ENCODE data around the gene ACP2. TPM values are rescaled to one million over a fixed set of nuclear protein-coding genes. Genes with fewer than 3 reads are reported as not detected.
A peak's percentile ranks its signal among the peaks of the same experiment; 100 is the strongest.

Gene ACP2
- total and polyA plus RNA-seq, 9 of the 15 experiments (the other 6 are each of a cell fraction or from before 2014, with no cell fraction given) = 1.9 to 20.0 (median 11.6) TPM

DNA sequence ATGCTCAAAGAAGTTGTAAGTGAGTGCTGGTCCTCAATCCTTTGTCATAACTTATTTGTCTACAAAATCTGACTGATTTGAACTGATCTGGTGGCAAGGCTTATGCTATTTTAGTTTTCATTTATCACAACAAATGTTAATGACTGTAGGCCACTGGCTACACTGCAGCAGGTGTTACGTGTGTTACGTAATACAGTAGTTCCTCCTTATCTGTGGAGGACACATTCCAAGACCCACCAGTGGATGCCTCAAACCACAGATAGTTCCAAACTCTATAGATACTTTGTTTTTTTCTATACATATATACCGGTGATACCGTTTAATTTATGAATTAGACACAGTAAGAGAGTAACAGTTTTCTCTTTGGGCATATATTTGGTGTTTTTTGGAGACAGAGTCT, 28.3 kb upstream of the ACP2 start (continued):
- no peak for TF ChIP-seq MGA (IDR thresholded peaks at IDR 0.05)
- TF ChIP-seq, protein P1, sequence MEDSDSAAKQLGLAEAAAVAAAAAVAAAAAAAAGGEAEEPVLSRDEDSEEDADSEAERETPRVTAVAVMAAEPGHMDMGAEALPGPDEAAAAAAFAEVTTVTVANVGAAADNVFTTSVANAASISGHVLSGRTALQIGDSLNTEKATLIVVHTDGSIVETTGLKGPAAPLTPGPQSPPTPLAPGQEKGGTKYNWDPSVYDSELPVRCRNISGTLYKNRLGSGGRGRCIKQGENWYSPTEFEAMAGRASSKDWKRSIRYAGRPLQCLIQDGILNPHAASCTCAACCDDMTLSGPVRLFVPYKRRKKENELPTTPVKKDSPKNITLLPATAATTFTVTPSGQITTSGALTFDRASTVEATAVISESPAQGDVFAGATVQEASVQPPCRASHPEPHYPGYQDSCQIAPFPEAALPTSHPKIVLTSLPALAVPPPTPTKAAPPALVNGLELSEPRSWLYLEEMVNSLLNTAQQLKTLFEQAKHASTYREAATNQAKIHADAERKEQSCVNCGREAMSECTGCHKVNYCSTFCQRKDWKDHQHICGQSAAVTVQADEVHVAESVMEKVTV (CRISPR knock-in tag; IDR thresholded peaks at IDR 0.05) = no peak
- 0 out of 2 replicates have a peak, but pooled peaks have one; percentile 28 for TF ChIP-seq ZNF175 (CRISPR knock-in tag; IDR thresholded peaks at IDR 0.05; ENCODE audit: low read depth)
- no peak for TF ChIP-seq HNRNPH1 (optimal IDR thresholded peaks at IDR 0.05; ENCODE audit: low read depth, low read length)
- TF ChIP-seq GATAD2A (IDR thresholded peaks at IDR 0.05) = no peak
- no peak for TF ChIP-seq RNF219 (CRISPR knock-in tag; IDR thresholded peaks at IDR 0.05)
- no peak for TF ChIP-seq TSHZ1 (CRISPR knock-in tag; IDR thresholded peaks at IDR 0.05)

Data from K562 (cell line).